ENCODE results near the gene RNF227. TPM values are rescaled to one million over a fixed set of nuclear protein-coding genes. Genes with fewer than 3 reads are reported as not detected.

Gene RNF227
- total RNA-seq, 1 donor from 2014 or later = 4.0 TPM

GRCh38 chr17:7944326-7944725, 28.2 kb upstream of the RNF227 start:
- Mint-ChIP-seq H3K4me1 (no peaks in the 10 kb centered on the region), H3K36me3 (ENCODE audit: low read depth) (peaks cover 10% of the 10 kb centered on the region), H3K27ac (ENCODE audit: unreplicated experiment) (no peak overlapping the region), H3K9me3 (no peaks in the 10 kb centered on the region), H3K27me3 (ENCODE audit: low read depth) (no peaks in the 10 kb centered on the region), H3K4me3 (no peak overlapping the region)
- DNase-seq (ENCODE audit: low read depth, low spot score) = no peak
- no peak for TF ChIP-seq CTCF (conservative IDR thresholded peaks at IDR 0.05)

GRCh38 chr17:7943291-7943690, 27.2 kb upstream of the RNF227 start:
- H3K4me1 Mint-ChIP-seq = no peaks in the 10 kb centered on the region
- DNase-seq (ENCODE audit: low read depth, low spot score) = no peak
- no peak for TF ChIP-seq CTCF (conservative IDR thresholded peaks at IDR 0.05)
- no peak overlapping the region for H3K4me3 Mint-ChIP-seq
- H3K36me3 Mint-ChIP-seq (ENCODE audit: low read depth) = peaks cover 8% of the 10 kb centered on the region
- no peaks in the 10 kb centered on the region for H3K9me3 Mint-ChIP-seq
- peak overlapping the region; percentile 27 for H3K27ac Mint-ChIP-seq (ENCODE audit: unreplicated experiment)
- no peaks in the 10 kb centered on the region for H3K27me3 Mint-ChIP-seq (ENCODE audit: low read depth)

GRCh38 chr17:7940743-7941142, 24.7 kb upstream of the RNF227 start:
- no peaks in the 10 kb centered on the region for H3K27me3 Mint-ChIP-seq (ENCODE audit: low read depth)
- H3K27ac Mint-ChIP-seq (ENCODE audit: unreplicated experiment) = no peak overlapping the region
- peaks cover under 1% of the 10 kb centered on the region for H3K4me1 Mint-ChIP-seq
- TF ChIP-seq CTCF (conservative IDR thresholded peaks at IDR 0.05) = no peak
- no peaks in the 10 kb centered on the region for H3K9me3 Mint-ChIP-seq
- no peak overlapping the region for H3K4me3 Mint-ChIP-seq
- DNase-seq (ENCODE audit: low read depth, low spot score) = no peak
- H3K36me3 Mint-ChIP-seq (ENCODE audit: low read depth) = peaks cover 10% of the 10 kb centered on the region

- DNase-seq (ENCODE audit: low read depth, low spot score) = no peak
These were observed 23.9 kb upstream of the RNF227 start for GRCh38 chr17:7940034-7940433.

GRCh38 chr17:7935859-7936258, 19.8 kb upstream of the RNF227 start:
- Mint-ChIP-seq H3K9me3 (no peaks in the 10 kb centered on the region), H3K27ac (ENCODE audit: unreplicated experiment) (no peak overlapping the region), H3K36me3 (ENCODE audit: low read depth) (peaks cover 10% of the 10 kb centered on the region), H3K4me3 (peak overlapping the region; percentile 50), H3K27me3 (ENCODE audit: low read depth) (no peaks in the 10 kb centered on the region), H3K4me1 (peaks cover 38% of the 10 kb centered on the region)
- no peak for TF ChIP-seq CTCF (conservative IDR thresholded peaks at IDR 0.05)
- DNase-seq (ENCODE audit: low read depth, low spot score) = no peak

More at GRCh38 chr17:7940034-7940433, 23.9 kb upstream of the RNF227 start:
- TF ChIP-seq CTCF (conservative IDR thresholded peaks at IDR 0.05) = no peak
- no peaks in the 10 kb centered on the region for H3K27me3 Mint-ChIP-seq (ENCODE audit: low read depth)
- H3K4me1 Mint-ChIP-seq = peaks cover 5% of the 10 kb centered on the region
- no peak overlapping the region for H3K4me3 Mint-ChIP-seq
- H3K9me3 Mint-ChIP-seq = no peaks in the 10 kb centered on the region
- H3K27ac Mint-ChIP-seq (ENCODE audit: unreplicated experiment) = no peak overlapping the region
- H3K36me3 Mint-ChIP-seq (ENCODE audit: low read depth) = peaks cover 10% of the 10 kb centered on the region

- Mint-ChIP-seq H3K27me3 (ENCODE audit: low read depth) (peaks cover 7% of the 10 kb centered on the region), H3K36me3 (ENCODE audit: low read depth) (peaks cover 5% of the 10 kb centered on the region), H3K27ac (ENCODE audit: unreplicated experiment) (peak overlapping the region; percentile 99), H3K4me3 (peak overlapping the region; percentile 99), H3K9me3 (no peaks in the 10 kb centered on the region), H3K4me1 (peaks cover 50% of the 10 kb centered on the region)
- DNase-seq (ENCODE audit: low read depth, low spot score) = peak; percentile 30
- peak; percentile 27 for TF ChIP-seq CTCF (conservative IDR thresholded peaks at IDR 0.05)
These were observed 16.9 kb upstream of the RNF227 start for GRCh38 chr17:7932949-7933348.

Measured in neural crest cell (in vitro differentiated cells).